Breast epithelium (tissue), 3 donors: ENCODE measurements around the gene GPSM1.

Experiments
- CTCF ChIP-seq, 3 donors: fragments of 450-650 bp; IDR thresholded peaks; one replicate each; pipeline ENCODE4 v1.5.1; 2016 to 2017; ENCODE audit warnings: antibody characterized with exemption in 3 of 3, mild to moderate bottlenecking in 3 of 3, moderate library complexity in 3 of 3
- POLR2AphosphoS5 ChIP-seq, 3 donors: sonication (generic); formaldehyde crosslinking; IDR thresholded peaks; one replicate each; pipeline ENCODE4 v1.6.1; 2017; ENCODE audit warnings: antibody characterized with exemption in 3 of 3

GRCh38 chr9:136389396-136389795 lies 62.1 kb downstream of the GPSM1 start:
- TF ChIP-seq POLR2AphosphoS5 (IDR thresholded peaks at IDR 0.05): no peak
- TF ChIP-seq CTCF (IDR thresholded peaks at IDR 0.05): no peak
